HEK293 (cell line): ENCODE measurements around the gene SFXN1.

ENCODE experiments used
- CTCF ChIA-PET: fragments of 350-600 bp; formaldehyde crosslinking; extraction: SDS; loops from one replicate; lab custom pipeline; 2021; ENCODE audit warnings: antibody characterized with exemption; lab: Yijun Ruan, JAX
- POLR2A ChIA-PET: fragments of 300-600 bp; formaldehyde crosslinking; extraction: SDS; loops from one replicate; lab custom pipeline; 2020; ENCODE audit warnings: antibody characterized with exemption, inconsistent platforms; lab: Yijun Ruan, JAX
- H3K27ac ChIP-seq: fragments of 200-500 bp; sonication (Bioruptor generic); 2 replicates; pipeline ENCODE4 v1.5.1; 2014; ENCODE audit warnings: low read depth, low read length, control low read depth, inconsistent platforms; ENCODE audit errors: extremely low read depth
- H3K36me3 ChIP-seq, 2 experiments: fragments of 200-500 bp in 1 of 2; sonication (Bioruptor generic) in 1 of 2; 1 replicate in 1 of 2; 2 replicates in 1 of 2; pipeline ENCODE4 v1.5.1; 2014 to 2017; ENCODE audit warnings: inconsistent platforms in 2 of 2, low read length in 2 of 2; ENCODE audit not compliant: control insufficient read depth in 2 of 2, insufficient read depth in 1 of 2
- H3K4me1 ChIP-seq: fragments of 200-500 bp; sonication (Bioruptor generic); 2 replicates; pipeline ENCODE4 v1.5.1; 2014; ENCODE audit warnings: mild to moderate bottlenecking, low read length, inconsistent platforms; ENCODE audit not compliant: control insufficient read depth, insufficient read depth
- H3K4me3 ChIP-seq: 2 replicates; pipeline ENCODE4 v1.5.1; 2011; ENCODE audit warnings: low read depth, mild to moderate bottlenecking, control low read depth, low read length, moderate library complexity
- H3K9me3 ChIP-seq: fragments of 200-500 bp; sonication (Bioruptor generic); 2 replicates; pipeline ENCODE4 v1.5.1; 2014; ENCODE audit warnings: low read depth, low read length, inconsistent platforms; ENCODE audit not compliant: control insufficient read depth, insufficient read depth
- GFI1B ChIP-seq: fragments of 450-650 bp; formaldehyde crosslinking; IDR thresholded peaks from 2 replicates; pipeline ENCODE4 v1.5.1; 2016; ENCODE audit warnings: missing biosample characterization, missing genetic modification characterization
- IKZF3 ChIP-seq: fragments of 450-650 bp; IDR thresholded peaks from 2 replicates; pipeline ENCODE4 v1.5.0; 2018; ENCODE audit warnings: missing biosample characterization, mild to moderate bottlenecking, missing genetic modification characterization, moderate library complexity
- KLF1 ChIP-seq: fragments of 450-650 bp; formaldehyde crosslinking; IDR thresholded peaks from 2 replicates; pipeline ENCODE4 v1.5.1; 2016; ENCODE audit warnings: missing biosample characterization, missing genetic modification characterization
- KLF16 ChIP-seq: fragments of 450-650 bp; formaldehyde crosslinking; IDR thresholded peaks from 2 replicates; pipeline ENCODE4 v1.5.1; 2017; ENCODE audit warnings: missing biosample characterization, missing genetic modification characterization
- TCF7L2 ChIP-seq: IDR thresholded peaks from 2 replicates; pipeline ENCODE4 v1.6.1; 2011; ENCODE audit warnings: low read depth, mild to moderate bottlenecking, inconsistent platforms, low read length, moderate library complexity, borderline replicate concordance
- ZFP37 ChIP-seq: fragments of 450-650 bp; formaldehyde crosslinking; IDR thresholded peaks from 2 replicates; pipeline ENCODE4 v1.5.1; 2016; ENCODE audit warnings: missing biosample characterization, missing genetic modification characterization
- ZFP69B ChIP-seq: fragments of 450-650 bp; formaldehyde crosslinking; IDR thresholded peaks from 2 replicates; pipeline ENCODE4 v1.5.1; 2016; ENCODE audit warnings: missing biosample characterization, missing genetic modification characterization
- ZIC2 ChIP-seq: fragments of 450-650 bp; formaldehyde crosslinking; IDR thresholded peaks from 2 replicates; pipeline ENCODE4 v1.5.1; 2016; ENCODE audit warnings: missing biosample characterization, missing genetic modification characterization
- ZNF223 ChIP-seq: fragments of 450-650 bp; formaldehyde crosslinking; IDR thresholded peaks from 2 replicates; pipeline ENCODE4 v1.5.1; 2016; ENCODE audit warnings: missing biosample characterization, missing genetic modification characterization
- ZNF311 ChIP-seq: fragments of 450-650 bp; formaldehyde crosslinking; IDR thresholded peaks from 2 replicates; pipeline ENCODE4 v1.5.1; 2017; ENCODE audit warnings: missing biosample characterization, missing genetic modification characterization, borderline replicate concordance
- ZNF335 ChIP-seq: fragments of 450-650 bp; formaldehyde crosslinking; conservative IDR thresholded peaks from 2 replicates; pipeline ENCODE4 v1.5.1; 2016; ENCODE audit warnings: missing biosample characterization, missing genetic modification characterization
- ZNF423 ChIP-seq: fragments of 450-650 bp; formaldehyde crosslinking; IDR thresholded peaks from 2 replicates; pipeline ENCODE4 v1.5.1; 2016; ENCODE audit warnings: missing biosample characterization, missing genetic modification characterization
- ZNF433 ChIP-seq: fragments of 450-650 bp; formaldehyde crosslinking; IDR thresholded peaks from 2 replicates; pipeline ENCODE4 v1.5.1; 2016; ENCODE audit warnings: missing biosample characterization, missing genetic modification characterization, low read depth
- ZNF514 ChIP-seq: fragments of 450-650 bp; formaldehyde crosslinking; IDR thresholded peaks from 2 replicates; pipeline ENCODE4 v1.5.1; 2016; ENCODE audit warnings: missing biosample characterization, missing genetic modification characterization
- ZNF529 ChIP-seq: fragments of 450-650 bp; formaldehyde crosslinking; IDR thresholded peaks from 2 replicates; pipeline ENCODE4 v1.5.1; 2017; ENCODE audit warnings: missing genetic modification characterization, missing biosample characterization; ENCODE audit not compliant: insufficient replicate concordance
- ZNF549 ChIP-seq: fragments of 450-650 bp; IDR thresholded peaks from 2 replicates; pipeline ENCODE4 v1.5.1; 2018; ENCODE audit warnings: missing biosample characterization, missing genetic modification characterization, mild to moderate bottlenecking, inconsistent platforms, moderate library complexity
- ZNF555 ChIP-seq: fragments of 450-650 bp; formaldehyde crosslinking; conservative IDR thresholded peaks from 2 replicates; pipeline ENCODE4 v1.5.1; 2017; ENCODE audit warnings: missing biosample characterization, mild to moderate bottlenecking, missing genetic modification characterization, inconsistent platforms
- ZNF629 ChIP-seq: fragments of 450-650 bp; formaldehyde crosslinking; IDR thresholded peaks from 2 replicates; pipeline ENCODE4 v1.5.1; 2017; ENCODE audit warnings: missing biosample characterization, missing genetic modification characterization
- ZNF701 ChIP-seq: fragments of 450-650 bp; formaldehyde crosslinking; IDR thresholded peaks from 2 replicates; pipeline ENCODE4 v1.5.1; 2016; ENCODE audit warnings: missing biosample characterization, missing genetic modification characterization
- ZNF830 ChIP-seq: fragments of 450-650 bp; IDR thresholded peaks from 2 replicates; pipeline ENCODE4 v1.5.0; 2018; ENCODE audit warnings: missing biosample characterization, missing genetic modification characterization, low read depth, mild to moderate bottlenecking, moderate library complexity
- ZSCAN23 ChIP-seq: fragments of 450-650 bp; formaldehyde crosslinking; IDR thresholded peaks from 2 replicates; pipeline ENCODE4 v1.5.1; 2016; ENCODE audit warnings: missing biosample characterization, missing genetic modification characterization
- ZSCAN30 ChIP-seq: fragments of 450-650 bp; IDR thresholded peaks from 2 replicates; pipeline ENCODE4 v1.5.1; 2018; ENCODE audit warnings: missing biosample characterization, mild to moderate bottlenecking, missing genetic modification characterization, moderate library complexity
- ZXDB ChIP-seq: fragments of 450-650 bp; formaldehyde crosslinking; IDR thresholded peaks from 2 replicates; pipeline ENCODE4 v1.5.1; 2016; ENCODE audit warnings: missing biosample characterization, missing genetic modification characterization
- TF ChIP-seq, protein P1 (sequence below): fragments of 450-650 bp; formaldehyde crosslinking; IDR thresholded peaks from 2 replicates; pipeline ENCODE4 v1.5.1; 2016; ENCODE audit warnings: missing biosample characterization, missing genetic modification characterization
- TF ChIP-seq, protein P2 (sequence below): fragments of 450-650 bp; formaldehyde crosslinking; IDR thresholded peaks from 2 replicates; pipeline ENCODE4 v1.5.1; 2016; ENCODE audit warnings: missing biosample characterization, missing genetic modification characterization
- TF ChIP-seq, protein P3 (sequence below): fragments of 450-650 bp; formaldehyde crosslinking; optimal IDR thresholded peaks from 2 replicates; pipeline ENCODE3; 2016; ENCODE audit warnings: missing biosample characterization, mild to moderate bottlenecking, missing genetic modification characterization
- TF ChIP-seq, protein P4 (sequence below): fragments of 450-650 bp; formaldehyde crosslinking; IDR thresholded peaks from 2 replicates; pipeline ENCODE4 v1.5.1; 2017; ENCODE audit warnings: missing biosample characterization, missing genetic modification characterization
- TF ChIP-seq, protein P5 (sequence below): fragments of 450-650 bp; formaldehyde crosslinking; IDR thresholded peaks from 2 replicates; pipeline ENCODE4 v1.5.1; 2017; ENCODE audit warnings: missing biosample characterization, missing genetic modification characterization
- TF ChIP-seq, protein P6 (sequence below): fragments of 450-650 bp; formaldehyde crosslinking; IDR thresholded peaks from 2 replicates; pipeline ENCODE4 v1.5.1; 2017; ENCODE audit warnings: missing biosample characterization, missing genetic modification characterization

SFXN1 gene

DNA sequence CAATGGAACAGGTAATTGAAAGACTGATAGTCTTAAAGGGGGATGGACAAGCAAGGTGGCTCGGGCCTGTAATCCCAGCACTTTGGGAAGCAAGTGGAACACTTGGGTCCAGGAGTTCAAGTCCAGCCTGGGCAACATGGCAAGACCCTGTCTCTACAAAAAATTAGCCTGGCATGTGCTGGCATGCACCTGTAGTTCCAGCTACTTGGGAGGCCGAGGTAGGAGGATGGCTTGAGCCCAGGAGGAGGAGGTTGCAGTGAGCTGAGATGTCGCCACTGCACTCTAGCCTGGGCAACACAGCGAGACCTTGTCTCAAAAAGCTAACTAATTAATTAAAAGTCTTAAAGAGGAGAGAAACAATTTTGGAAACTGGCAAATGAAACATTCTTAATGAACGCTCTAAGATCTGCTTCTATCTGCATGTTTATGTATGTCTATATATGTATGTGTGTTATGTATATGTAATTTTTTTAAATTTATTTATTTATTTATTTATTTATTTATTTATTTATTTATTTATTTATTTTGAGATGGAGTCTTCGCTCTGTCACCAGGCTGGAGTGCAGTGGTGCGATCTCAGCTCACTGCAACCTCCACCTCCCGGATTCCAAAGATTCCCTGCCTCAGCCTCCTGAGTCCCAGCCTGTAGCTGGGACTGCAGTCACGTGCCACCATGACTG is 80.6 kb downstream of the SFXN1 start (continued):
- TF ChIP-seq, protein P1, sequence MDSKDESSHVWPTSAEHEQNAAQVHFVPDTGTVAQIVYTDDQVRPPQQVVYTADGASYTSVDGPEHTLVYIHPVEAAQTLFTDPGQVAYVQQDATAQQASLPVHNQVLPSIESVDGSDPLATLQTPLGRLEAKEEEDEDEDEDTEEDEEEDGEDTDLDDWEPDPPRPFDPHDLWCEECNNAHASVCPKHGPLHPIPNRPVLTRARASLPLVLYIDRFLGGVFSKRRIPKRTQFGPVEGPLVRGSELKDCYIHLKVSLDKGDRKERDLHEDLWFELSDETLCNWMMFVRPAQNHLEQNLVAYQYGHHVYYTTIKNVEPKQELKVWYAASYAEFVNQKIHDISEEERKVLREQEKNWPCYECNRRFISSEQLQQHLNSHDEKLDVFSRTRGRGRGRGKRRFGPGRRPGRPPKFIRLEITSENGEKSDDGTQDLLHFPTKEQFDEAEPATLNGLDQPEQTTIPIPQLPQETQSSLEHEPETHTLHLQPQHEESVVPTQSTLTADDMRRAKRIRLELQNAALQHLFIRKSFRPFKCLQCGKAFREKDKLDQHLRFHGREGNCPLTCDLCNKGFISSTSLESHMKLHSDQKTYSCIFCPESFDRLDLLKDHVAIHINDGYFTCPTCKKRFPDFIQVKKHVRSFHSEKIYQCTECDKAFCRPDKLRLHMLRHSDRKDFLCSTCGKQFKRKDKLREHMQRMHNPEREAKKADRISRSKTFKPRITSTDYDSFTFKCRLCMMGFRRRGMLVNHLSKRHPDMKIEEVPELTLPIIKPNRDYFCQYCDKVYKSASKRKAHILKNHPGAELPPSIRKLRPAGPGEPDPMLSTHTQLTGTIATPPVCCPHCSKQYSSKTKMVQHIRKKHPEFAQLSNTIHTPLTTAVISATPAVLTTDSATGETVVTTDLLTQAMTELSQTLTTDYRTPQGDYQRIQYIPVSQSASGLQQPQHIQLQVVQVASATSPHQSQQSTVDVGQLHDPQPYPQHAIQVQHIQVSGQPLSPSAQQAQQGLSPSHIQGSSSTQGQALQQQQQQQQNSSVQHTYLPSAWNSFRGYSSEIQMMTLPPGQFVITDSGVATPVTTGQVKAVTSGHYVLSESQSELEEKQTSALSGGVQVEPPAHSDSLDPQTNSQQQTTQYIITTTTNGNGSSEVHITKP (tag by site-specific recombination): no peak
- TF ChIP-seq, protein P2, sequence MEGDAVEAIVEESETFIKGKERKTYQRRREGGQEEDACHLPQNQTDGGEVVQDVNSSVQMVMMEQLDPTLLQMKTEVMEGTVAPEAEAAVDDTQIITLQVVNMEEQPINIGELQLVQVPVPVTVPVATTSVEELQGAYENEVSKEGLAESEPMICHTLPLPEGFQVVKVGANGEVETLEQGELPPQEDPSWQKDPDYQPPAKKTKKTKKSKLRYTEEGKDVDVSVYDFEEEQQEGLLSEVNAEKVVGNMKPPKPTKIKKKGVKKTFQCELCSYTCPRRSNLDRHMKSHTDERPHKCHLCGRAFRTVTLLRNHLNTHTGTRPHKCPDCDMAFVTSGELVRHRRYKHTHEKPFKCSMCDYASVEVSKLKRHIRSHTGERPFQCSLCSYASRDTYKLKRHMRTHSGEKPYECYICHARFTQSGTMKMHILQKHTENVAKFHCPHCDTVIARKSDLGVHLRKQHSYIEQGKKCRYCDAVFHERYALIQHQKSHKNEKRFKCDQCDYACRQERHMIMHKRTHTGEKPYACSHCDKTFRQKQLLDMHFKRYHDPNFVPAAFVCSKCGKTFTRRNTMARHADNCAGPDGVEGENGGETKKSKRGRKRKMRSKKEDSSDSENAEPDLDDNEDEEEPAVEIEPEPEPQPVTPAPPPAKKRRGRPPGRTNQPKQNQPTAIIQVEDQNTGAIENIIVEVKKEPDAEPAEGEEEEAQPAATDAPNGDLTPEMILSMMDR: no peak
- peak; percentile 89 for TF ChIP-seq ZXDB
- TF ChIP-seq ZFP69B: no peak
- no peak for TF ChIP-seq ZSCAN30 (tag by site-specific recombination)
- peak; percentile 94 for TF ChIP-seq ZNF433 (tag by site-specific recombination)
- TF ChIP-seq, protein P3, sequence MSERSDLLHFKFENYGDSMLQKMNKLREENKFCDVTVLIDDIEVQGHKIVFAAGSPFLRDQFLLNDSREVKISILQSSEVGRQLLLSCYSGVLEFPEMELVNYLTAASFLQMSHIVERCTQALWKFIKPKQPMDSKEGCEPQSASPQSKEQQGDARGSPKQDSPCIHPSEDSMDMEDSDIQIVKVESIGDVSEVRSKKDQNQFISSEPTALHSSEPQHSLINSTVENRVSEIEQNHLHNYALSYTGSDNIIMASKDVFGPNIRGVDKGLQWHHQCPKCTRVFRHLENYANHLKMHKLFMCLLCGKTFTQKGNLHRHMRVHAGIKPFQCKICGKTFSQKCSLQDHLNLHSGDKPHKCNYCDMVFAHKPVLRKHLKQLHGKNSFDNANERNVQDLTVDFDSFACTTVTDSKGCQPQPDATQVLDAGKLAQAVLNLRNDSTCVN (tag by site-specific recombination): no peak
- no peak for TF ChIP-seq IKZF3 (tag by site-specific recombination)
- peak; percentile 67 for TF ChIP-seq ZNF629 (tag by site-specific recombination)
- TF ChIP-seq ZNF311: no peak
- peak; percentile 98 for TF ChIP-seq ZNF555 (tag by site-specific recombination)
- peak; percentile 76 for TF ChIP-seq ZNF529
- no peak for TF ChIP-seq ZIC2
- TF ChIP-seq ZNF335 (tag by site-specific recombination): no peak
- TF ChIP-seq ZNF549 (tag by site-specific recombination): no peak
- TF ChIP-seq, protein P4, sequence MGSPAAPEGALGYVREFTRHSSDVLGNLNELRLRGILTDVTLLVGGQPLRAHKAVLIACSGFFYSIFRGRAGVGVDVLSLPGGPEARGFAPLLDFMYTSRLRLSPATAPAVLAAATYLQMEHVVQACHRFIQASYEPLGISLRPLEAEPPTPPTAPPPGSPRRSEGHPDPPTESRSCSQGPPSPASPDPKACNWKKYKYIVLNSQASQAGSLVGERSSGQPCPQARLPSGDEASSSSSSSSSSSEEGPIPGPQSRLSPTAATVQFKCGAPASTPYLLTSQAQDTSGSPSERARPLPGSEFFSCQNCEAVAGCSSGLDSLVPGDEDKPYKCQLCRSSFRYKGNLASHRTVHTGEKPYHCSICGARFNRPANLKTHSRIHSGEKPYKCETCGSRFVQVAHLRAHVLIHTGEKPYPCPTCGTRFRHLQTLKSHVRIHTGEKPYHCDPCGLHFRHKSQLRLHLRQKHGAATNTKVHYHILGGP: no peak
- no peak for TF ChIP-seq ZNF830 (tag by site-specific recombination)
- peak; percentile 39; the same call in 1 of the 2 replicates for TF ChIP-seq ZNF223 (tag by site-specific recombination)
- peak; percentile 88; the same call in 1 of the 2 replicates for TF ChIP-seq ZFP37 (tag by site-specific recombination)

DNA sequence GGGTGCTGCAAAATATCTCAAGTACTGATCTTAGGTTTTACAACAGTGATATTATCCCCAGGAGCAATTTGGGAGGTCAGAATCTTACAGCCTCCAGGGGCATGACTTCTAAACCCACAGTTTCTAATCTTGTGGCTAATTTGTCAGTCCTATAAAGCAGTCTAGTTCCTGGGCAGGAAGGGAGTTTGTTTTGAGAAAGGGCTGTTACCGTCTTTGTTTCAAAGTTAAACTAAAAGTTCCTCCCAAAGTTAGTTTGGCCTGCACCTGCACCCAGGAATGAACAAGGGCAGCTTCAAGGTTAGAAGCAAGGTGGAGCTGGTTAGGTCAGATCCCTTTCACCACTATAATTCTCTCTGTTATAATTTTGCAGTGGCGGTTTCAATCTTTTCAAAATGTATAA is 81.7 kb downstream of the SFXN1 start:
- Histone ChIP-seq H3K27ac (no peak overlapping the region), H3K4me3 (no peak overlapping the region), H3K9me3 (no peaks in the 10 kb centered on the region), H3K36me3 (no peaks in the 10 kb centered on the region), H3K4me1 (no peaks in the 10 kb centered on the region)
- ChIA-PET CTCF (interaction anchor here (0.8 kb wide), 1 partner anchor 8 kb away, joined by 5 read pairs; no protein-coding TSS in a partner anchor), POLR2A (no interaction called here)
- TF ChIP-seq, protein P5, sequence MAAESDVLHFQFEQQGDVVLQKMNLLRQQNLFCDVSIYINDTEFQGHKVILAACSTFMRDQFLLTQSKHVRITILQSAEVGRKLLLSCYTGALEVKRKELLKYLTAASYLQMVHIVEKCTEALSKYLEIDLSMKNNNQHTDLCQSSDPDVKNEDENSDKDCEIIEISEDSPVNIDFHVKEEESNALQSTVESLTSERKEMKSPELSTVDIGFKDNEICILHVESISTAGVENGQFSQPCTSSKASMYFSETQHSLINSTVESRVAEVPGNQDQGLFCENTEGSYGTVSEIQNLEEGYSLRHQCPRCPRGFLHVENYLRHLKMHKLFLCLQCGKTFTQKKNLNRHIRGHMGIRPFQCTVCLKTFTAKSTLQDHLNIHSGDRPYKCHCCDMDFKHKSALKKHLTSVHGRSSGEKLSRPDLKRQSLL (tag by site-specific recombination): no peak
- no peak for TF ChIP-seq ZNF629 (tag by site-specific recombination)
- TF ChIP-seq, protein P6, sequence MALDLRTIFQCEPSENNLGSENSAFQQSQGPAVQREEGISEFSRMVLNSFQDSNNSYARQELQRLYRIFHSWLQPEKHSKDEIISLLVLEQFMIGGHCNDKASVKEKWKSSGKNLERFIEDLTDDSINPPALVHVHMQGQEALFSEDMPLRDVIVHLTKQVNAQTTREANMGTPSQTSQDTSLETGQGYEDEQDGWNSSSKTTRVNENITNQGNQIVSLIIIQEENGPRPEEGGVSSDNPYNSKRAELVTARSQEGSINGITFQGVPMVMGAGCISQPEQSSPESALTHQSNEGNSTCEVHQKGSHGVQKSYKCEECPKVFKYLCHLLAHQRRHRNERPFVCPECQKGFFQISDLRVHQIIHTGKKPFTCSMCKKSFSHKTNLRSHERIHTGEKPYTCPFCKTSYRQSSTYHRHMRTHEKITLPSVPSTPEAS (tag by site-specific recombination): no peak
- TF ChIP-seq KLF16 (tag by site-specific recombination): no peak
- TF ChIP-seq ZSCAN23 (tag by site-specific recombination): no peak
- TF ChIP-seq ZIC2: no peak
- TF ChIP-seq TCF7L2: no peak
- TF ChIP-seq KLF1 (tag by site-specific recombination): no peak
- TF ChIP-seq ZNF701 (tag by site-specific recombination): no peak
- TF ChIP-seq ZNF423 (tag by site-specific recombination): no peak
- no peak for TF ChIP-seq GFI1B (tag by site-specific recombination)
- TF ChIP-seq ZNF514 (tag by site-specific recombination): no peak
